ENCODE data around the gene CTNNBIP1. TPM values are rescaled to one million over a fixed set of nuclear protein-coding genes. Genes with fewer than 3 reads are reported as not detected.

The CTNNBIP1 gene
- total and polyA plus RNA-seq, 12 donors, result 26.5 to 69.4 (median 37.3) TPM

DNA sequence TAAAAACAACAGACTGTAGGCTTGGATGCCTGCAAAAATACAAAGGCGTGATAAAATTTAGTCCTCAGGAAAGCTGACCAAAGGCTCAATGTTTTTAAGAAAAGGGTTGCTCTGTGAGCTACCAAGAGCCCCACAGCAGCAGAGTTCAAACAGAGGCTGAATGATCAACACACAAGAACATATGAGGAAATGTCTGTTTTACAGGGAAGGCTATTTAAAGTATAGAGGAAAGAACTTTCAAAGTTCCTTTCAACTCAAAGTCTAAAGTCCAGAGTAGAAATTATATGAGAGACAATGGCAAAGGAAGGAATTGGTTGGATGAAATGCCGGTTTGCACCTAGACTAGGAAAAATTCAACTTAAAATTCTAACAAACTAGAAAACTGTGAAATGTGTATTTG is 94.9 kb downstream of the CTNNBIP1 start:
- no peak for TF ChIP-seq CTCF (IDR thresholded peaks at IDR 0.05)
- DNase-seq, result no peak
- no peak overlapping the region for H3K27ac ChIP-seq
- WGBS, 2 donors, result 80 to 84% methylated on average over 2 of the region's 2 CpGs
- H3K27me3 ChIP-seq, result no peaks in the 10 kb centered on the region
- no peaks in the 10 kb centered on the region for H3K36me3 ChIP-seq
- ATAC-seq, result no peak
- intact Hi-C loops (cut with DNase I), result no loop called here
- peaks cover 0 to 35% (median 20%) of the 10 kb centered on the region in 9 donors for H3K4me1 ChIP-seq
- H3K9me3 ChIP-seq, result no peaks in the 10 kb centered on the region
- H3K4me3 ChIP-seq, result no peak overlapping the region

DNA sequence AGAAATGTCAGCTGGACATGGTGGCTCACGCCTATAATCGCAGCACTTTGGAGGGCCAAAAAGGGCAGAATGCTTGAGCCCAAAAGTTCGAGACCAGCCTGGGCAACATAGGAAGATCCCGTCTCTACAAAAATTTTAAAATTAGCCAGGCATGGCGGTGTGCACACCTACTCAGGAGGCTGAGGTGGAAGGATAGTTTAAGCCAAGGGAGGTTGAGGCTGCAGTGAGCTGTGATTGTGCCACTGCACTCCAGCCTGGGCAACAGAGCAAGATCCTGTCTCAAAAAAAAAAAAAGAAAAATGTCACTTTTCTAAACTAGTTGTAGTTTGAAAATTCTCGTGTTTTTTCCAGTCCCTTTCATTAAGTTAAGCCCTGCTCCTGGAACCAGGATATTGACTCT is 95.5 kb downstream of the CTNNBIP1 start:
- ATAC-seq (no peak), DNase-seq (no peak)
- TF ChIP-seq CTCF (IDR thresholded peaks at IDR 0.05), result no peak
- WGBS, 2 donors, result 91 to 93% methylated on average over 6 of the region's 6 CpGs
- Histone ChIP-seq H3K27ac (no peak overlapping the region), H3K27me3 (no peaks in the 10 kb centered on the region), H3K4me3 (no peak overlapping the region), H3K36me3 (no peaks in the 10 kb centered on the region), H3K4me1 (peaks cover 0 to 36% (median 20%) of the 10 kb centered on the region in 9 donors), H3K9me3 (no peaks in the 10 kb centered on the region)
- intact Hi-C loops (cut with DNase I), result no loop called here

GRCh38 chr1:9811239-9811966 is 98.7 kb downstream of the CTNNBIP1 start:
- no peak for DNase-seq
- no peak for ATAC-seq
- Histone ChIP-seq H3K36me3 (peaks cover 0 to 3% (median 0%) of the 10 kb centered on the region in 9 donors), H3K4me1 (peaks cover 0 to 51% (median 24%) of the 10 kb centered on the region in 9 donors), H3K27ac (peak overlapping the region in 1 of 10 donors; percentile 48), H3K27me3 (no peaks in the 10 kb centered on the region), H3K4me3 (no peak overlapping the region), H3K9me3 (no peaks in the 10 kb centered on the region)
- intact Hi-C loops (cut with DNase I), result no loop called here
- no peak for TF ChIP-seq CTCF (IDR thresholded peaks at IDR 0.05)
- WGBS, 2 donors, result 66 to 76% methylated on average over 6 of the region's 6 CpGs

- Histone ChIP-seq H3K27ac (no peak overlapping the region), H3K9me3 (no peaks in the 10 kb centered on the region), H3K4me3 (no peak overlapping the region), H3K27me3 (no peaks in the 10 kb centered on the region), H3K4me1 (peaks cover 3 to 50% (median 24%) of the 10 kb centered on the region in 9 donors), H3K36me3 (peaks cover 0 to 3% (median 0%) of the 10 kb centered on the region in 9 donors)
- ATAC-seq, result peak in 4 of 8 donors; percentile 12 to 45 (median 35)
- WGBS, 2 donors, result 62 to 64% methylated on average over 8 of the region's 8 CpGs
- DNase-seq, result no peak
- TF ChIP-seq CTCF (IDR thresholded peaks at IDR 0.05), result no peak
- intact Hi-C loops (cut with DNase I), result no loop called here
Measured at GRCh38 chr1:9809100-9809510, 101.0 kb downstream of the CTNNBIP1 start.
